ENCODE data around the gene TM4SF1.
A peak's percentile ranks its signal among the peaks of the same experiment; 100 is the strongest.
"Not testable (repeated sequence)": the region's sequence is repeated elsewhere in the genome, so short reads cannot be mapped to it uniquely, and the experiment has no call there.

The TM4SF1 gene

GRCh38 chr3:149395107-149396089, 17.9 kb upstream of the TM4SF1 start:
- no peak for DNase-seq

- DNase-seq = peak in 5 of 14 donors; percentile 3 to 30 (median 10)
Observed at GRCh38 chr3:149393345-149394160, 16.1 kb upstream of the TM4SF1 start.

GRCh38 chr3:149391960-149392359, 14.5 kb upstream of the TM4SF1 start:
- no peak for DNase-seq

- no peak for DNase-seq
Observed at GRCh38 chr3:149390772-149391212, 13.3 kb upstream of the TM4SF1 start.

- DNase-seq = no peak
Observed at GRCh38 chr3:149390294-149390693, 12.8 kb upstream of the TM4SF1 start.

- DNase-seq = no peak
Observed at GRCh38 chr3:149388531-149389417, 11.3 kb upstream of the TM4SF1 start.

GRCh38 chr3:149388001-149388440, 10.6 kb upstream of the TM4SF1 start:
- no peak for DNase-seq

- no peak for DNase-seq
Observed at GRCh38 chr3:149386299-149386606, 8.8 kb upstream of the TM4SF1 start.

GRCh38 chr3:149385617-149386298, 8.3 kb upstream of the TM4SF1 start:
- no peak for DNase-seq

GRCh38 chr3:149384911-149385321, 7.5 kb upstream of the TM4SF1 start:
- DNase-seq = no peak

- DNase-seq = no peak
Observed at GRCh38 chr3:149384167-149384566, 6.7 kb upstream of the TM4SF1 start.

GRCh38 chr3:149383703-149384102, 6.3 kb upstream of the TM4SF1 start:
- no peak for DNase-seq

GRCh38 chr3:149382518-149382917, 5.1 kb upstream of the TM4SF1 start:
- no peak for DNase-seq

GRCh38 chr3:149382101-149382467, 4.6 kb upstream of the TM4SF1 start:
- DNase-seq = no peak

- no peak for DNase-seq
Observed at GRCh38 chr3:149381173-149382100, 4.0 kb upstream of the TM4SF1 start.

GRCh38 chr3:149380220-149380619, 2.8 kb upstream of the TM4SF1 start:
- not testable (repeated sequence) for DNase-seq

- no peak for DNase-seq
Observed at GRCh38 chr3:149378478-149379309, 1.2 kb upstream of the TM4SF1 start.

GRCh38 chr3:149376718-149377407, 586 bp downstream of the TM4SF1 start:
- no peak for DNase-seq
